Activated T-helper 17 cell treated with anti-CD3 and anti-CD28 coated beads, Interleukin-2, amount 50 U/mL, for 72 hours (primary cell): Measurements from ENCODE around the gene PUM2. TPM values are rescaled to one million over a fixed set of nuclear protein-coding genes. Genes with fewer than 3 reads are reported as not detected.

Experiments
- ATAC-seq: fragments of 150-1000 bp; cut with Tn5 transposase; replicated peaks from 2 replicates; pipeline ENCODE4 v1.10.0; 2021; ENCODE audit warnings: mild to moderate bottlenecking, moderate library complexity
- H3K27ac Mint-ChIP-seq: one replicate; pipeline ENCODE4 v1.8.0; 2022; ENCODE audit warnings: mixed read lengths
- H3K27me3 Mint-ChIP-seq: one replicate; pipeline ENCODE4 v1.8.0; 2022; ENCODE audit warnings: mixed read lengths
- H3K36me3 Mint-ChIP-seq: one replicate; pipeline ENCODE4 v1.8.0; 2022; ENCODE audit warnings: low read depth, mild to moderate bottlenecking, mixed read lengths
- H3K4me1 Mint-ChIP-seq: one replicate; pipeline ENCODE4 v1.8.0; 2022; ENCODE audit warnings: mixed read lengths
- H3K4me3 Mint-ChIP-seq: one replicate; pipeline ENCODE4 v1.8.0; 2022; ENCODE audit warnings: mild to moderate bottlenecking, mixed read lengths
- H3K9me3 Mint-ChIP-seq: one replicate; pipeline ENCODE4 v1.8.0; 2022; ENCODE audit warnings: mixed read lengths
- total RNA-seq, 2 donors: library from RNA; stranded (reverse); gene quantifications; one replicate each; pipeline ENCODE4 v1.2.3, GENCODE V29; 2022

PUM2 gene
- total RNA-seq, 2 donors from 2014 or later: 113 to 120 TPM

DNA sequence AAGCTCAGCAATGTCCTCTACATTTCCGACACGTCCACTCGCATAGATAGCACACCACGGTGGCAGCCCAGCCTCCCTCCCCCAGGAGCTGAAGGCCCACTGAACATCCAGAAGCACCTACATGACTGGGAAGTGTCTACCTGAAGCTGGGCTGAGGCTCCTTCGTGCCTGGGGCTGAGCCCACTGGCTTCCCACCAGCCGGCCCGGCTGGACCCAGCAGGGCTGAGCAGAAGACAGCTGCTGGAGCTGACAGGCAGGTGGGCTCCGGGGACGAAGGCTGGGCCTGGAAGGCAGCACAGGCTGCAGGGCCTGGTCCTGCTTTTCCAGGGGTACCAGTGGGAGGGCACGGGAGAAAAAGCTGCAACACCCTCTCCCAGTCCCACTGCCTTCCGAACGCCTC lies 139.2 kb downstream of the PUM2 start:
- Mint-ChIP-seq H3K36me3 (no peaks in the 10 kb centered on the region), H3K4me1 (no peaks in the 10 kb centered on the region), H3K27me3 (peaks cover 3% of the 10 kb centered on the region), H3K4me3 (no peak overlapping the region), H3K27ac (no peak overlapping the region), H3K9me3 (no peaks in the 10 kb centered on the region)
- ATAC-seq: no peak

DNA sequence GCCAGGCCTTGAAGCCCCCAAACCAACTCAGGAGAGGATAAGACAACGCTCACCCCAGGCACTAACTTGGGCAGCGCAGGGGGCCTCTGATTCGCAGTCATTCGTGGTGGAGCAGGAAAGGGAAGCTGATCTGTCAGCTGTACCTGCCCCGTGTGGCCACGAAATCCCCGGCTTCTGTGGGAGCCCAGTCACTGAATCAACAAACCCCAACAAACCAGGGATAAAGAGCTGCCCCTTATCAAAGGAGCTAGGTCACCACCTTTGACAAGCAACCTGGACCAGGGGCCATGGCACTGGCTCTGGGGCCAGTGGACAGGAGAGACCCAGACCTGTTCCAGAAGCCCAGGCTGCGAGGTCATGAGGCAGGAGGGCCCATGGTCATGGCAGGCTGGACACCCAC lies 140.2 kb downstream of the PUM2 start:
- H3K4me1 Mint-ChIP-seq: no peaks in the 10 kb centered on the region
- H3K9me3 Mint-ChIP-seq: no peaks in the 10 kb centered on the region
- no peak overlapping the region for H3K27ac Mint-ChIP-seq

DNA sequence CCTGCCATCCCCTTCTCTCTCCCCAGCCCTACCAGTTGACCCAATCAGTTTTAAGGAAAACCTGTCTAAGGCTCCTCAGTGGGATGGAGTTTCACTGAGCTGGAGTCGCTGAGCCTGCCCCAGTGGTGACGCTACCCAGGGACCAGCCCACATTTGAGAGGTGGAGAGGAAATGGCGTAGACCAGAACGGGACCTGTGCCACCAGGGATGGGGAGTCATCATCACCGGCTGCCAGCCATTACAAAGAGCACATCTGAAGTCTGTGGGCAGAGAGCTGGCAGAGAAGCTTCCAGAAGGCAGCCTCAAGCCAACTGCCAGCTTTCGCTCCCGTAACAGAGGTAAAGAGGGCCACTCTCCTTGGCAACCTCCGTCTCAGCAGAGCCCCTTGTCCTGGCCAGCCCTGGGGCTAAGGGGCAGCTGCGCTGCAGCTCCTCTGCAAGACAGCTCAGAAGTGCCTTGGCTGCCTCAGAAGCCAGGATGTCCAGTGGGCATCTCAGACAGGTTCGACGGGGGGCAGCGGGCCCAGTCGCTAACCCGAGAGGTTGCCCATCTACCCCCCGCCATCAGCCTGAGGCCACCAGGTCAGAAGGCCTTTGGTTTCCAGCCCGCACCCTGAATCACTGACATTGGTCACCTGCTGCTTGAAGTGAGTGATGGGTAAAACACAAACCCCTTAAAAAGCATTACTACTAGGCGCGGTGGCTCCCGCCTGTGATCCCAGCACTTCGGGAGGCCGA lies 141.1 kb downstream of the PUM2 start:
- no peaks in the 10 kb centered on the region for H3K36me3 Mint-ChIP-seq
- ATAC-seq: no peak
- no peak overlapping the region for H3K27ac Mint-ChIP-seq
- peaks cover 3% of the 10 kb centered on the region for H3K27me3 Mint-ChIP-seq
- H3K9me3 Mint-ChIP-seq: no peaks in the 10 kb centered on the region
- H3K4me3 Mint-ChIP-seq: no peak overlapping the region
- H3K4me1 Mint-ChIP-seq: no peaks in the 10 kb centered on the region

More for the DNA sequence above, 140.2 kb downstream of the PUM2 start:
- Mint-ChIP-seq H3K36me3 (no peaks in the 10 kb centered on the region), H3K4me3 (no peak overlapping the region), H3K27me3 (peaks cover 3% of the 10 kb centered on the region)
- no peak for ATAC-seq

DNA sequence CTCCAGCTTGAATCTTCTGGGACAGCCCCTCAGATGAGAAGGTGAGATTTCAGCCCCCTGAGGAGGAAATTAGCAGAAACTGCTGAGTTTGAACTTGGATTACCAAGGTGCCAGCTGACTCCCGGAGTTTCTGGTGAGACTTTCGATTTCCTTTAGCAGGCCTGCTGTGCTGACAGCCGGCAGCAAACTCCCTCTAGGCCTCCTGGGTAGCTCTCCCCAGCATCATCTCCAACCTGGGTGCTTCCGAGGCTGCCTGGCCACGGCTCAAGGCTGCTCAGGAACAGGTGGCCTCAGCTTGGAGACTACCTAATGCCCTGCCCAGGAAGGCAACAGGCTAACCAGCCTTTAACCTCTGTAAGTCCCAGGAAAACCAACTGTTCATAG lies 142.2 kb downstream of the PUM2 start:
- Mint-ChIP-seq H3K36me3 (no peaks in the 10 kb centered on the region), H3K27ac (no peak overlapping the region), H3K4me3 (no peak overlapping the region), H3K4me1 (no peaks in the 10 kb centered on the region), H3K27me3 (peaks cover 3% of the 10 kb centered on the region), H3K9me3 (no peaks in the 10 kb centered on the region)
- ATAC-seq: no peak

DNA sequence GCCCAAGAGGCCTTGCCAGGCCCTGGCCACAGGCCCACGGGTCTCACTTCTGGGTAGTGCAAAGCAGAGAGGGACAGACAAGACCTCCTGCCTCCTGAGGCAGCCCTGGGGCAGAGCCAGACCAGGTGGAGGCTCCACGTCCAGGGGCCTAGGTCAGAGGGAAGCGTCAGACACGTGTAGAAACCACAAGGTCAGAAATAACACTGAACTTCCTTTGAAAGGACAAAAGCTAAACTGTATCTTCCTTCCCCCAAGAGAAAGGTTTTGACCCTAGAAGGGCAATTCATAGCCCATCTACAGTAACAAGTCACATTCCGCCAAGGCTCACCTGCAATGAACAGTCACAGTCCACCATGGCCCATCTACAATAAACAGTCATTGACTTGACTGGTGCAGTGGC lies 143.6 kb downstream of the PUM2 start:
- Mint-ChIP-seq H3K27me3 (peaks cover 3% of the 10 kb centered on the region), H3K9me3 (no peaks in the 10 kb centered on the region), H3K4me3 (no peak overlapping the region), H3K36me3 (no peaks in the 10 kb centered on the region), H3K4me1 (no peaks in the 10 kb centered on the region), H3K27ac (no peak overlapping the region)
- ATAC-seq: no peak

DNA sequence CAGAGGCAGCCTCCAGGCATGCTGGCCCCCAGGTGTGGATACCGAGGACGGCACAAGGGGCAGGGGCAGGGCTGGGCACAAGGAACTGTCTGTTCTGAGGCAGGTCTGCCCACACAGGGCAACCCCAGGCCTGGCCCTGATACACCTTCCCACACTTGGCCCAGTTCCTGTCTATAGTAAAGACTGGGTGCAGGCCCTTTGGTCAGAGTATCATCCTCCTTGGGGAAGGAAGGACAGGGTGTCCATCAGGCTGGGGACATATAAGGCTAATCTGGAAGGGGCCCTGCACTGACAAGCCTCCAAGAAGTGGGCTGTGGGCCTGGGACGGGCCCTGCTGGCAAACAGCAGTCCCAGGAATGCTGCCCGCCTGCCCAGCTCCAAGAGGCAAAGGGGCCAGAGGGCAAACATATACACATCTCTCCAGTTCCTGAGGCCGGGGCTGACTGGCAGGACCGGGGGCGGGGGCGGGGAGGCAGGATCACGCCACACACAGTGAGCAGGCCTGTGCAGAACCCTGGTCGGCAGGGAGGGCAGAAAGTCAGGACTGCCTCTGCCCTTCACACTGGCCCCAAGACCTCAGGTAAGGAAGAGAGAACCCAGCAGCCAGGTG lies 144.6 kb downstream of the PUM2 start:
- H3K27ac Mint-ChIP-seq: no peak overlapping the region
- H3K4me1 Mint-ChIP-seq: no peaks in the 10 kb centered on the region
- H3K4me3 Mint-ChIP-seq: no peak overlapping the region
- no peak for ATAC-seq
- H3K27me3 Mint-ChIP-seq: peaks cover 3% of the 10 kb centered on the region
- H3K36me3 Mint-ChIP-seq: no peaks in the 10 kb centered on the region
- no peaks in the 10 kb centered on the region for H3K9me3 Mint-ChIP-seq

DNA sequence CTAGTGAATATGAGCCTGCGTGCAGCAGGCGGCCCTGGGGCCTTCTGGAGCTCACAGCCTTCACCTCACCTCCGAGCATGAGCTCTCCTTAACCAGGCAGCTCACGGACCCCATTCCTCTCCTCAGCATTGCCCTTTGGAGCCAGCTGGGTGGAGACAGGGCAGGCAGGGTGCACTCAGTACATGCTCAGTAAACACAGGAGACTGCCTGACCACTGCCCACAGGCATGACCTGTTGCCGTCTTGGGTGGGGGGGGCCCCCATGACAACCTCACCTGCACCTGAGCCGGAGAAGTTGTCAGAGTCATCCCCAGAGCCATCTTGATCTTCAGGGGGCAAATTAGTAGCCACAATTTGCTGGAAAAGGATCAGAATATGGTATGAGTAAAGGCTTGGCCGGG lies 145.6 kb downstream of the PUM2 start:
- no peaks in the 10 kb centered on the region for H3K4me1 Mint-ChIP-seq
- no peaks in the 10 kb centered on the region for H3K36me3 Mint-ChIP-seq
- no peak overlapping the region for H3K27ac Mint-ChIP-seq
- no peaks in the 10 kb centered on the region for H3K27me3 Mint-ChIP-seq
- no peak for ATAC-seq
- H3K4me3 Mint-ChIP-seq: no peak overlapping the region
- no peaks in the 10 kb centered on the region for H3K9me3 Mint-ChIP-seq

DNA sequence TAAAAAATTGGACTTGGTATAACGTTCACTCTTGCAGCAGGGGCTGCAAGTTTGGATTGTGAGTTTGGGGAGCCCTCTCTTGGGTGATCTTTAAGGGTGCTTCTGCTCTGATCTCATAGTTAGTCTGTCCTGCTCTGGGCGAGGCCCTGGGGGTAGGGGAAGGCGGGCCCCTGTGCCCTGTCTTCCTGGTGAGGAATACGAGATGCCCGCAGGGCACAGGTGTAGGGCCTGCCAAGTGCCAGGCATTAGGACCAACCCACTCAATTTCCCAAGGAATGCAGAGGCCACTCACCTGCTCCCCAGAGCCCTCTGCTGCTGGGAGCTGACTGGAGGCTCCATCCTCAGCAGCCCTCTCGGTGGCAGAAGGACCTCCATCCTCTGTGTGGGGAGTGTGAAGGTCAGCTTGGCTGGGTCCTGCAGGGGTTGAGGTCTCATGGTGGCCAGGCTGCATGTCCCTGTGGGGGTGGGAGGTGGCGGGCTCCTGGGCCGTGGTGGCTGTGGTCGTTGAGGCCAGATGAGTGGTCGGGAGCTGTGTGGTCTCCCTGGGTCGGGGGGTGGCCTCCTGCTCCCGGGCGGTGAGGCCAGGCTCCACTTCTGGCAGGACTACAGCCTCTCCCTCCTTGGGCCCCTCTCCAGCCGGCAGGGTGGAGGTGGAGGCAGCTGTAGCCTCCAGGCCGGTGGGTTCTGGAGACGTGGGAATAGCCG lies 147.0 kb downstream of the PUM2 start:
- no peaks in the 10 kb centered on the region for H3K4me1 Mint-ChIP-seq
- no peaks in the 10 kb centered on the region for H3K9me3 Mint-ChIP-seq
- no peak overlapping the region for H3K4me3 Mint-ChIP-seq
- peaks cover 7% of the 10 kb centered on the region for H3K27me3 Mint-ChIP-seq
- no peaks in the 10 kb centered on the region for H3K36me3 Mint-ChIP-seq
- no peak overlapping the region for H3K27ac Mint-ChIP-seq
- ATAC-seq: no peak

DNA sequence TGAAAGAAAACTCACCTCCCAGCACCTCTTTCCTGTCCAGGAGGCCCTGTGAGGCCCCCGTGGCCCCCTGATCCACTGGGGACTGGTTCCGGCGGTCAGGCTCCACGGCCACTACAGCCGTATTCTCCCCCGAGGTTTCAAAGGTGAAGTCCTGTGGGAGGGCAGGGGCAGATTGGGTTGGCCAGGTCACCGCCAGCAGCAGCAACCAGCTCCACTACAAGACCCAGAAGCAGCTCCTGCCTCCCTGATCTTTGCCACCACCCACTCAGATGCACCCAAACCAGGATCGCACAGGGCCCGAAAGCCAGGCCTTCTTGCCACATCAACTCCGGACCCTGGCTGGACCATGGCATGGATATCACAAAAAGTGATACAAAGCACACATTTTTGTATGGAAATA lies 147.6 kb downstream of the PUM2 start:
- Mint-ChIP-seq H3K4me3 (no peak overlapping the region), H3K4me1 (no peaks in the 10 kb centered on the region), H3K27me3 (peaks cover 7% of the 10 kb centered on the region), H3K27ac (no peak overlapping the region), H3K36me3 (no peaks in the 10 kb centered on the region), H3K9me3 (no peaks in the 10 kb centered on the region)
- ATAC-seq: no peak

DNA sequence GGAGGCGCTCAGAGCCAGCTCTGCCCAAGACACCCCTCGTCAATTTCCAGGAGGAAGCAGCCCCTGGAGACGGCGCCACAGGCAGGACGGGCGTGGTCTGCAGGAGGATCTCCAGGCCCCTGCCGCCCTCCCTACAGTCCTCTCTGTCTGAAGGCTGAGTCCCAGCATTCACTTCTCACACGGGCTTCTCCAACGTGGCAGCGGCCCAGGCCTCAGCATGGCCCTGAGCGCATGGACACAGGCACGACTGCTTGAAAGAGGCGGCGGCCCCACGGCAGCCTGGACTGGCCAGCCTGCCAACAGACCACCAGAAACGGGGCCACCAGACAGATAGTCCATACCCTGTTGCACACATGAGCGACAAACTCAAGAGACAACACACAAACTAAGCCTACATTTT lies 149.0 kb downstream of the PUM2 start:
- H3K36me3 Mint-ChIP-seq: no peaks in the 10 kb centered on the region
- no peak for ATAC-seq
- H3K4me1 Mint-ChIP-seq: no peaks in the 10 kb centered on the region
- H3K27me3 Mint-ChIP-seq: peaks cover 7% of the 10 kb centered on the region
- H3K9me3 Mint-ChIP-seq: no peaks in the 10 kb centered on the region
- no peak overlapping the region for H3K27ac Mint-ChIP-seq
- H3K4me3 Mint-ChIP-seq: no peak overlapping the region

DNA sequence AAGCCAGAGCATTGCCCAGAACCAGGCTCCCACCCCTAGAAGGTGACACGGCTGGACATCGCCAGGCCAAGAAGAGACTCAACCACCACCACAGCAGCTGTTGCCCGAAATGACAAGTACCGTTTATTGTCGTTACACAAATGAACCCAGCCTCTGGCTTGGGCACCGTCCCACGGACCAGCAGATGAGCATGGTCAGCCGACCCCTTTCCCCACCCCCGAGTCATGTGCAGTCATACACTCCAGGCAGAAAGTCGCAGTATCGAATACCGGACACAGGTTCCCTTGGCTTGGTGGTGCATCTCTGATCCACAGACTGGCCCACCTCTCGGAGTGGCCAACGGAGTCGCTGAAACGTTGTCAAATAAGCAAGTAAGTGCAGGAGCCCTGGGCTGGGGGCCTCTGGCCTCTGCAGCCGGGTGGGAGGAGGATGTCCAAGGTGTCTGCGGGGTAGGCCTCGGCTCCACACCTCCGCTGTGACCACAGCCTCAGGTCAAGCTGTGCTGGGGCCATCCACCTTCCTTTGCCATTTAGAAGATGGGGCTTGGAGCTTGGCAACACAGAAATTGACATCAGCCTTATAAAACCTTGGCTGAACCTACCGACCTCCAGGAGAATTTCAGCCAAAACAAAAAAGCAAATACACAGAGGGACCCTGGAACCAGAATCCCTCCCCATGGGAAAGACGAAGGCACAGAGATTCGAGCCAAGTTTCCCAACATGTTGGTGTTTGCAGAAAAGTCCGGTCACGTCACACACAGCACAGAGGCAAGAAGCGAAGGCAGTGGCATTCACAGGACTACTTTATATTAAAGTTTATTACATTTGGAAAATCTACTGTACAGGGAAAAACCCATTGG lies 149.7 kb downstream of the PUM2 start:
- ATAC-seq: no peak
- H3K27me3 Mint-ChIP-seq: peaks cover 7% of the 10 kb centered on the region
- H3K9me3 Mint-ChIP-seq: no peaks in the 10 kb centered on the region
- H3K4me3 Mint-ChIP-seq: no peak overlapping the region
- no peaks in the 10 kb centered on the region for H3K36me3 Mint-ChIP-seq
- H3K4me1 Mint-ChIP-seq: no peaks in the 10 kb centered on the region
- H3K27ac Mint-ChIP-seq: no peak overlapping the region

DNA sequence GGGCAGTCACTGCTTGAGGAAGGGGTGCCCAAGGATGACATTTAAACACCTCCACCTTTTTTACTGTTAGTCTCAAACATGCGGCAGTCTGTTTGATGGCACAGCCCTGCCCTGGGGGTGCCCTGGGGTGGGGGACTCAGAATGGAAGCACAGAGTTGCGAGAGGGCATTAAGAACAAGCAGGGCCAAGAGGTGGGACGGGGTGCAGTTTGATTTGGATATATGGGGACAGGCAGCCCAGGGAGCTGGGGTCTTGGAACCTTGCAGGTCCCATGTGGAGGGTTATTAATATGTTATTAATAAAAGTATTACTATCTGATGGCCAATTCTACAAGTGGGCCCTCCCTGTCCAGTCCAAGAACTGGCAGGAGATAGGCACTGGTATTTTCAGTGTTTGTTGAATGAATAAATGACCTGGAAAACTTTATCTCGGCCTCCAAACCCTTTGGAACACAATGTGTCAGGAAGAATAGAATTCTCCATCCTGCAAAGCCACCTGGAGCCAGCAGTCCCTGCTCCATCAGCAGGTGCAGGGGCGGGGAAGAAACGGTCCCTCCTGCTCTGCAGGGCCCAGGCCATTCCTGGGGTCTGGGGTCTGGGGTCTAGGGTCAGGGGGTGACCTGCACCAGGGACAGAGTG lies 150.9 kb downstream of the PUM2 start:
- Mint-ChIP-seq H3K4me3 (no peak overlapping the region), H3K9me3 (no peaks in the 10 kb centered on the region), H3K4me1 (no peaks in the 10 kb centered on the region), H3K27me3 (peaks cover 7% of the 10 kb centered on the region), H3K36me3 (no peaks in the 10 kb centered on the region), H3K27ac (no peak overlapping the region)
- no peak for ATAC-seq

DNA sequence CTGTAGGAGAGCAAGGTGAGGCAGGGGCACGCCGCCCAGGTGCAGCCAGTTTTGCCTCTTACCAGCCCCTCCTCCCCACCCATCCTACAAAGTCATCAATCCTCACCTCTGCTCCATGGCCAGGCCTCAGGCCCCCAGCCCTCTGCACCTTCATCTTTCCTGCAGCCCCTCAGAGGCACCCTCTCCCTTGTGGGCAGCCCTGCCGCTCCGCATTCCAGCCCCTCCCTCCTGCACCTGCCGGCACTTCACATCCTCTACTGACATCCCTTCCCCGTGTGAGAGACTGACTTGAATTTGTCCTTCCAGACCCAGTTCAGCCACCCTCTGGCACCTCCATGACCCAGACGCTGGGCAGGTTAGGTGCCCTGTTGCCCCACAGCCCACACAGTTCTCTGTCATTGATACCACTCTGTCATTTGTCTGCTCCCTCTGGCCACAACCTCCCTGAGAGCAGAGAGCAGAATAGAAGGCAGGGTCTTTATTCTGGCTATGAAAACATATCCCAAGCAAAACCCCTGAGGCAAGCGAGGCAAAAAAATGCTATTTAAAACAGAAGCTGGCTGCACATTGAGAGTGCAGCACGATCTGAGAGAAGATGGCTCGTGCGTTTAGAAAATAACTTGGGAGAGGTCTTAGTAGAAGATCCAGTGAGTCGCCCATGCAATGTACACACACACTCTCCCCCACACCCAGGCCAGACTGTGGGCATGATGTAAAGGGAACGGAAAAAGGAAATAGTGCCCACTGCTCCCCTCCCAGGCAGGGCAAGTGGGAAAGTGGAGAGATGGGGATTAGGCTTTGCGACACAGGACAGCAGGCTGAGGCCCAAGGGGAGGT lies 151.6 kb downstream of the PUM2 start:
- ATAC-seq: no peak
- Mint-ChIP-seq H3K9me3 (no peaks in the 10 kb centered on the region), H3K27me3 (peaks cover 7% of the 10 kb centered on the region), H3K4me1 (no peaks in the 10 kb centered on the region), H3K27ac (no peak overlapping the region), H3K4me3 (no peak overlapping the region), H3K36me3 (no peaks in the 10 kb centered on the region)
